ENCODE data around the gene HOXA9.

HOXA9 gene

GRCh38 chr7:27116962-27117886 lies 48.1 kb downstream of the HOXA9 start:
- no peak for FAIRE-seq
- no peak for DNase-seq (ENCODE audit: insufficient read length, low spot score)

DNA sequence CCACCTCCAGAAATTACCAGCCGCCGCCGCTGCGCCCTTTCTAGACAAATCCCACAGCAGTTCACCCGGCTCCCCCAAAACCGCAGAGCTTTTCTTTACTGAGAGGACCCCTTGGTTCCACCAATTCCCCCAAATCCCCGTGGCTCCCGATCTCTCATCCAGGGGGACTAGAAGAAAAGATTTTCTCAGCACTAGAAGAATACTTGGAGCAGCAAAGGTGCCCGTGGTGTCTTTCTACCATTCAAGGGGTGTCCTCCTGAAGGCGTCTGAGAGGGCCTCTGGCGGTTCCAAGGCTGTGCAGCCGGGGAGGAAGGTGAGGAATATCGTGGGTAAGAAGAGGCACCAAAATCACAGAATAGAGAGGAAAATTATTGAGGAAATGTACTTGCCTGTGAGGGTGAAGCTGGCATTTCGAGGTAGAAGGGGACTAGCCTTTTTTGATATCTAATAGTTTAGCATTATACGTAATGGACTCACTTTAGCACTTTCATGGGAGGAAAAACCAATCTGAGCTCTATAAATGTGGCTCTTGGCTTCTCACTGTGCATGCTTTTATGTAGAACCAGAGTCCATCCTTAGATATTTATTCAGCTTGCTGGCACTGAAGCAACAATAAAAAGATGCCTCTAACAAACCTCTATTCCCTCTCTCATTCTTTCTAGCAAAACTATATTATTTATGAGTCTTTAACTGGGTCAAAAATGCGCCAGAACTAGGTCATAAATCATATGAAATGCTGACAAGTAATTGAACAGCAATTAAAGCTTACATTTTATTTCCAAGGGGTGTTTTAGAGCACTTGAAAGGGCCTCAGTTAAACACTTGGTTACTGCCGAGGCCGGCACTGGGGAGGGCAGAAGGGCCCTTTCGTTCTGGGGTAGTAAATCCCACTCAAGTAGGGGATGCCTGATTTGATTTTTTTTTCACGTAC lies 49.0 kb downstream of the HOXA9 start:
- DNase-seq (ENCODE audit: insufficient read length, low spot score) (no peak), FAIRE-seq (no peak)

- no peak for DNase-seq (ENCODE audit: insufficient read length, low spot score)
- FAIRE-seq, result no peak
Measured at GRCh38 chr7:27115221-27116026, 49.9 kb downstream of the HOXA9 start.

DNA sequence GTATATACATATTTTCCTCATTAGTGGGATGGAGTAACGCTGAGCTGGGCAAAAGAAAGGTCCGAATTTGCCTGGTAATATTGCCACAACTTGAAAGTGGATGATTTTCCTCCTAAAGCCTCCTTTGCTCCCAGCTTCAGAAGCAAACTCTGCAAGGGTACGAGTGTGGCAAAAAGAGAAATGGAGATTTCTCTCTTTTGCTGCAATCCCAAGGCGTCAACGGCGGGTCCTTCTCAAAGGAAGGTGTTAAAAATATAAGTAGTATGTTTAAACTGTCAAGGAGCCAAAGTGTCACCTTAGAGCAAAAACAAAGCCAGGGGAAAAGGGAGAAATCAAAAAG lies 50.5 kb downstream of the HOXA9 start:
- FAIRE-seq (no peak), DNase-seq (ENCODE audit: insufficient read length, low spot score) (no peak)

- DNase-seq (ENCODE audit: insufficient read length, low spot score) (no peak), FAIRE-seq (no peak)
Measured at GRCh38 chr7:27113991-27114769, 51.2 kb downstream of the HOXA9 start.

GRCh38 chr7:27112955-27113949 lies 52.1 kb downstream of the HOXA9 start:
- FAIRE-seq, result no peak
- DNase-seq (ENCODE audit: insufficient read length, low spot score), result no peak

Measured in GM19239 (cell line).